HepG2 (cell line): Measurements from ENCODE around the gene NDOR1. TPM values are rescaled to one million over a fixed set of nuclear protein-coding genes. Genes with fewer than 3 reads are reported as not detected.

Experiments used
- JDP2 ChIP-seq: sonication (generic); formaldehyde crosslinking; IDR thresholded peaks from 2 replicates; pipeline ENCODE4 v1.8.1; 2022; ENCODE audit warnings: missing genetic modification reagents, borderline replicate concordance
- KAT2B ChIP-seq: fragments of 150-350 bp; IDR thresholded peaks from 2 replicates; pipeline ENCODE4 v1.6.1; 2014; ENCODE audit warnings: low read depth, low read length, borderline replicate concordance
- KLF16 ChIP-seq, 2 experiments: sonication (generic) in 1 of 2; formaldehyde crosslinking in 1 of 2; IDR thresholded peaks; 2 replicates each; pipeline versions ENCODE4 v1.6.1 to v1.8.0; 2016 to 2023; ENCODE audit warnings: missing genetic modification reagents in 2 of 2, missing compliant biosample characterization in 1 of 2
- MEF2D ChIP-seq: sonication (generic); formaldehyde crosslinking; IDR thresholded peaks from 2 replicates; pipeline ENCODE4 v1.5.1; 2020; ENCODE audit warnings: mild to moderate bottlenecking, missing genetic modification reagents
- NFYB ChIP-seq: sonication (generic); formaldehyde crosslinking; IDR thresholded peaks from 2 replicates; pipeline ENCODE4 v1.4.0; 2020; ENCODE audit warnings: missing genetic modification reagents
- PHB2 ChIP-seq: fragments of 450-650 bp; IDR thresholded peaks from 2 replicates; pipeline ENCODE4 v1.6.1; 2018; ENCODE audit not compliant: partially characterized antibody
- PHF5A ChIP-seq: IDR thresholded peaks from one replicate; pipeline ENCODE4 v1.6.1; 2018; ENCODE audit warnings: low read depth, missing genetic modification reagents; ENCODE audit not compliant: unreplicated experiment
- PTBP1 ChIP-seq: fragments of 200-400 bp; formaldehyde crosslinking; IDR thresholded peaks from 2 replicates; pipeline ENCODE4 v1.6.1; 2018; ENCODE audit warnings: low read length, low read depth; ENCODE audit not compliant: poor library complexity, severe bottlenecking
- SALL1 ChIP-seq: sonication (generic); formaldehyde crosslinking; IDR thresholded peaks from 2 replicates; pipeline ENCODE4 v1.8.0; 2022; ENCODE audit warnings: mild to moderate bottlenecking, missing genetic modification reagents
- SIX4 ChIP-seq: sonication (generic); formaldehyde crosslinking; IDR thresholded peaks from 2 replicates; pipeline ENCODE4 v1.4.0; 2020; ENCODE audit warnings: missing genetic modification reagents
- SKI ChIP-seq: fragments of 450-650 bp; IDR thresholded peaks from one replicate; pipeline ENCODE4 v1.6.1; 2018; ENCODE audit warnings: mild to moderate bottlenecking; ENCODE audit not compliant: partially characterized antibody
- TBL1XR1 ChIP-seq: fragments of 150-350 bp; IDR thresholded peaks from 2 replicates; pipeline ENCODE4 v1.6.1; 2014; ENCODE audit warnings: borderline replicate concordance, low read length; ENCODE audit not compliant: partially characterized antibody
- TRIM24 ChIP-seq: sonication (generic); formaldehyde crosslinking; IDR thresholded peaks from 2 replicates; pipeline ENCODE4 v1.8.0; 2022; ENCODE audit warnings: mild to moderate bottlenecking, missing genetic modification reagents
- ZFP36L1 ChIP-seq: sonication (generic); formaldehyde crosslinking; IDR thresholded peaks from 2 replicates; pipeline ENCODE4 v1.8.0; 2022; ENCODE audit warnings: mild to moderate bottlenecking, missing genetic modification reagents, moderate library complexity
- ZNF256 ChIP-seq: sonication (generic); formaldehyde crosslinking; conservative IDR thresholded peaks from 2 replicates; pipeline ENCODE4 v1.4.0; 2020; ENCODE audit warnings: missing genetic modification reagents
- ZNF296 ChIP-seq: sonication (generic); formaldehyde crosslinking; conservative IDR thresholded peaks from 2 replicates; pipeline ENCODE4 v1.5.0; 2020; ENCODE audit warnings: mild to moderate bottlenecking, missing genetic modification reagents
- ZNF557 ChIP-seq: sonication (generic); formaldehyde crosslinking; IDR thresholded peaks from 2 replicates; pipeline ENCODE4 v1.4.0; 2020; ENCODE audit warnings: missing genetic modification reagents
- ZNF598 ChIP-seq: sonication (generic); formaldehyde crosslinking; IDR thresholded peaks from 2 replicates; pipeline ENCODE4 v1.5.1; 2020; ENCODE audit warnings: mild to moderate bottlenecking, missing genetic modification reagents, borderline replicate concordance
- ZNF616 ChIP-seq: sonication (generic); formaldehyde crosslinking; IDR thresholded peaks from 2 replicates; pipeline ENCODE4 v1.5.0; 2020; ENCODE audit warnings: low read depth, mild to moderate bottlenecking, missing genetic modification reagents
- ZNF652 ChIP-seq: IDR thresholded peaks from 2 replicates; pipeline ENCODE4 v1.6.1; 2016; ENCODE audit warnings: low read depth, borderline replicate concordance
- ZNF749 ChIP-seq: sonication (generic); formaldehyde crosslinking; IDR thresholded peaks from 2 replicates; pipeline ENCODE4 v1.8.0; 2022; ENCODE audit warnings: mild to moderate bottlenecking, missing genetic modification reagents, moderate library complexity, borderline replicate concordance
- ZNF782 ChIP-seq: sonication (generic); formaldehyde crosslinking; IDR thresholded peaks from 2 replicates; pipeline ENCODE4 v1.4.0; 2020; ENCODE audit warnings: missing genetic modification reagents, mild to moderate bottlenecking, borderline replicate concordance
- polyA plus RNA-seq, 8 experiments: library from polyadenylated mRNA; depleted of rRNA in 3 of 8; stranded (reverse) in 7 of 8; unstranded in 1 of 8; fragments of >200 nt; fragmentation: Illumina TruSeq in 4 of 8; extraction: Trizol in 4 of 8; gene quantifications; 2 replicates each; pipeline versions ENCODE4 v1.2.1 to v1.2.3, GENCODE V29; 2011 to 2016; ENCODE audit warnings: low read depth in 4 of 8, missing spikeins in 1 of 8, mixed read lengths in 1 of 8; ENCODE audit not compliant: insufficient read depth in 1 of 8
- total RNA-seq, 5 experiments: library from RNA; depleted of rRNA; stranded (reverse); fragments of >200 nt; fragmentation: Illumina TruSeq; extraction: Trizol; gene quantifications; 2 replicates each; pipeline ENCODE4 v1.2.3, GENCODE V29; 2016; ENCODE audit warnings: low read depth in 1 of 5
- TF ChIP-seq, protein P1 (sequence below): sonication (generic); formaldehyde crosslinking; IDR thresholded peaks from 2 replicates; pipeline ENCODE4 v1.5.1; 2020; ENCODE audit warnings: missing genetic modification reagents, mild to moderate bottlenecking, borderline replicate concordance
- TF ChIP-seq, protein P2 (sequence below), 2 experiments: sonication (generic) in 1 of 2; formaldehyde crosslinking in 1 of 2; IDR thresholded peaks; 2 replicates each; pipeline versions ENCODE4 v1.5.1 to v1.6.1; 2011 to 2020; ENCODE audit warnings: borderline replicate concordance in 1 of 2, low read depth in 1 of 2, low read length in 1 of 2, mild to moderate bottlenecking in 1 of 2, missing genetic modification reagents in 1 of 2, moderate library complexity in 1 of 2

Gene NDOR1
- total and polyA plus RNA-seq, 2 of the 13 experiments (the other 11 are each of a cell fraction or from before 2014, with no cell fraction given), result 3.6 to 8.7 TPM

- peak in 1 of 2 experiments; percentile 81; a peak in 2 of 4 replicates for TF ChIP-seq KLF16 (CRISPR knock-in tag; IDR thresholded peaks at IDR 0.05)
- 0 out of 2 replicates have a peak, but pooled peaks have one; percentile 23 for TF ChIP-seq ZNF256 (CRISPR knock-in tag)
- TF ChIP-seq ZNF782 (CRISPR knock-in tag), result no peak
- TF ChIP-seq ZNF598 (CRISPR knock-in tag), result 0 out of 2 replicates have a peak, but pooled peaks have one; percentile 34
- peak; percentile 77 for TF ChIP-seq SALL1 (CRISPR knock-in tag)
- TF ChIP-seq MEF2D (CRISPR knock-in tag), result no peak
- TF ChIP-seq KAT2B, result no peak
- TF ChIP-seq JDP2 (CRISPR knock-in tag), result no peak; the same call in 1 of the 2 replicates
- TF ChIP-seq ZNF652 (CRISPR knock-in tag), result no peak
- no peak for TF ChIP-seq TRIM24 (CRISPR knock-in tag)
- TF ChIP-seq SKI, result no peak
- no peak for TF ChIP-seq NFYB (CRISPR knock-in tag)
- no peak for TF ChIP-seq PHB2
- no peak for TF ChIP-seq PTBP1
- peak; percentile 46; the same call in 1 of the 2 replicates for TF ChIP-seq SIX4 (CRISPR knock-in tag)
- TF ChIP-seq, protein P1, sequence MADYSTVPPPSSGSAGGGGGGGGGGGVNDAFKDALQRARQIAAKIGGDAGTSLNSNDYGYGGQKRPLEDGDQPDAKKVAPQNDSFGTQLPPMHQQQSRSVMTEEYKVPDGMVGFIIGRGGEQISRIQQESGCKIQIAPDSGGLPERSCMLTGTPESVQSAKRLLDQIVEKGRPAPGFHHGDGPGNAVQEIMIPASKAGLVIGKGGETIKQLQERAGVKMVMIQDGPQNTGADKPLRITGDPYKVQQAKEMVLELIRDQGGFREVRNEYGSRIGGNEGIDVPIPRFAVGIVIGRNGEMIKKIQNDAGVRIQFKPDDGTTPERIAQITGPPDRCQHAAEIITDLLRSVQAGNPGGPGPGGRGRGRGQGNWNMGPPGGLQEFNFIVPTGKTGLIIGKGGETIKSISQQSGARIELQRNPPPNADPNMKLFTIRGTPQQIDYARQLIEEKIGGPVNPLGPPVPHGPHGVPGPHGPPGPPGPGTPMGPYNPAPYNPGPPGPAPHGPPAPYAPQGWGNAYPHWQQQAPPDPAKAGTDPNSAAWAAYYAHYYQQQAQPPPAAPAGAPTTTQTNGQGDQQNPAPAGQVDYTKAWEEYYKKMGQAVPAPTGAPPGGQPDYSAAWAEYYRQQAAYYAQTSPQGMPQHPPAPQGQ (CRISPR knock-in tag), result no peak
- TF ChIP-seq ZNF749 (CRISPR knock-in tag), result no peak; the same call in 1 of the 2 replicates
- TF ChIP-seq ZNF296 (CRISPR knock-in tag), result no peak
- TF ChIP-seq ZNF557 (CRISPR knock-in tag), result no peak
- no peak for TF ChIP-seq ZFP36L1 (CRISPR knock-in tag)
- TF ChIP-seq PHF5A, result peak; percentile 27
- TF ChIP-seq ZNF616 (CRISPR knock-in tag), result no peak
- no peak for TF ChIP-seq TBL1XR1
- TF ChIP-seq, protein P2, sequence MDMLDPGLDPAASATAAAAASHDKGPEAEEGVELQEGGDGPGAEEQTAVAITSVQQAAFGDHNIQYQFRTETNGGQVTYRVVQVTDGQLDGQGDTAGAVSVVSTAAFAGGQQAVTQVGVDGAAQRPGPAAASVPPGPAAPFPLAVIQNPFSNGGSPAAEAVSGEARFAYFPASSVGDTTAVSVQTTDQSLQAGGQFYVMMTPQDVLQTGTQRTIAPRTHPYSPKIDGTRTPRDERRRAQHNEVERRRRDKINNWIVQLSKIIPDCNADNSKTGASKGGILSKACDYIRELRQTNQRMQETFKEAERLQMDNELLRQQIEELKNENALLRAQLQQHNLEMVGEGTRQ (IDR thresholded peaks at IDR 0.05; ENCODE audit: low read depth, low read length), result no peak
- TF ChIP-seq, protein P2 (CRISPR knock-in tag; IDR thresholded peaks at IDR 0.05; ENCODE audit: borderline replicate concordance), result no peak
Measured at GRCh38 chr9:137205126-137206069, at the start of gene NDOR1, which contains the start of gene TMEM203 (continued).
